HEK293 (cell line): ENCODE data around the gene ZNF408.

Experiments
- GFI1B ChIP-seq: fragments of 450-650 bp; formaldehyde crosslinking; IDR thresholded peaks from 2 replicates; pipeline ENCODE4 v1.5.1; 2016; ENCODE audit warnings: missing biosample characterization, missing genetic modification characterization
- INSM2 ChIP-seq: fragments of 450-650 bp; formaldehyde crosslinking; IDR thresholded peaks from 2 replicates; pipeline ENCODE4 v1.5.1; 2016; ENCODE audit warnings: missing biosample characterization, missing genetic modification characterization
- MZF1 ChIP-seq: fragments of 450-650 bp; formaldehyde crosslinking; IDR thresholded peaks from 2 replicates; pipeline ENCODE4 v1.5.1; 2017; ENCODE audit warnings: missing biosample characterization, missing genetic modification characterization, borderline replicate concordance
- PATZ1 ChIP-seq: fragments of 450-650 bp; formaldehyde crosslinking; IDR thresholded peaks from 2 replicates; pipeline ENCODE4 v1.5.1; 2016; ENCODE audit warnings: missing biosample characterization, missing genetic modification characterization
- PBX3 ChIP-seq: sonication (generic); formaldehyde crosslinking; IDR thresholded peaks from 2 replicates; pipeline ENCODE4 v1.8.1; 2022; ENCODE audit warnings: mild to moderate bottlenecking, moderate library complexity, missing genetic modification reagents
- PRDM1 ChIP-seq: fragments of 450-650 bp; formaldehyde crosslinking; IDR thresholded peaks from 2 replicates; pipeline ENCODE4; 2016; ENCODE audit warnings: missing biosample characterization, missing genetic modification characterization
- PRDM4 ChIP-seq: fragments of 450-650 bp; formaldehyde crosslinking; IDR thresholded peaks from 2 replicates; pipeline ENCODE4 v1.5.1; 2017; ENCODE audit warnings: missing biosample characterization, missing genetic modification characterization
- REST ChIP-seq: fragments of 450-650 bp; formaldehyde crosslinking; IDR thresholded peaks from 2 replicates; pipeline ENCODE4 v1.5.1; 2016; ENCODE audit warnings: missing biosample characterization, missing genetic modification characterization
- SP7 ChIP-seq: fragments of 450-650 bp; formaldehyde crosslinking; IDR thresholded peaks from 2 replicates; pipeline ENCODE4 v1.5.1; 2016; ENCODE audit warnings: missing biosample characterization, missing genetic modification characterization
- ZBTB7A ChIP-seq: fragments of 450-650 bp; formaldehyde crosslinking; IDR thresholded peaks from 2 replicates; pipeline ENCODE4 v1.5.1; 2016; ENCODE audit warnings: low read depth, missing biosample characterization, missing genetic modification characterization
- ZNF155 ChIP-seq: fragments of 450-650 bp; formaldehyde crosslinking; IDR thresholded peaks from 2 replicates; pipeline ENCODE4 v1.5.1; 2016; ENCODE audit warnings: missing biosample characterization, missing genetic modification characterization
- ZNF223 ChIP-seq: fragments of 450-650 bp; formaldehyde crosslinking; IDR thresholded peaks from 2 replicates; pipeline ENCODE4 v1.5.1; 2016; ENCODE audit warnings: missing biosample characterization, missing genetic modification characterization
- ZNF266 ChIP-seq: fragments of 450-650 bp; formaldehyde crosslinking; IDR thresholded peaks from 2 replicates; pipeline ENCODE4 v1.5.1; 2016; ENCODE audit warnings: missing biosample characterization, missing genetic modification characterization, low read depth
- ZNF426 ChIP-seq: fragments of 450-650 bp; formaldehyde crosslinking; IDR thresholded peaks from 2 replicates; pipeline ENCODE4 v1.5.1; 2017; ENCODE audit warnings: missing biosample characterization, missing genetic modification characterization, mild to moderate bottlenecking, inconsistent platforms, moderate library complexity
- ZNF561 ChIP-seq: fragments of 450-650 bp; IDR thresholded peaks from 2 replicates; pipeline ENCODE4 v1.5.1; 2018; ENCODE audit warnings: missing biosample characterization, missing genetic modification characterization, borderline replicate concordance
- ZSCAN16 ChIP-seq: fragments of 450-650 bp; formaldehyde crosslinking; IDR thresholded peaks from 2 replicates; pipeline ENCODE4 v1.5.1; 2016; ENCODE audit warnings: missing biosample characterization, missing genetic modification characterization
- TF ChIP-seq, protein P1 (sequence below): fragments of 450-650 bp; formaldehyde crosslinking; IDR thresholded peaks from 2 replicates; pipeline ENCODE4 v1.5.1; 2016; ENCODE audit warnings: missing biosample characterization, missing genetic modification characterization
- TF ChIP-seq, protein P2 (sequence below): fragments of 450-650 bp; formaldehyde crosslinking; IDR thresholded peaks from 2 replicates; pipeline ENCODE4 v1.5.1; 2016; ENCODE audit warnings: missing biosample characterization, missing genetic modification characterization
- TF ChIP-seq, protein P3 (sequence below): fragments of 450-650 bp; formaldehyde crosslinking; IDR thresholded peaks from 2 replicates; pipeline ENCODE4 v1.5.1; 2017; ENCODE audit warnings: missing biosample characterization, missing genetic modification characterization
- TF ChIP-seq, protein P4 (sequence below): IDR thresholded peaks from 2 replicates; pipeline ENCODE4 v1.6.1; 2011; ENCODE audit warnings: mild to moderate bottlenecking, low read depth, low read length, borderline replicate concordance

Gene ZNF408

DNA sequence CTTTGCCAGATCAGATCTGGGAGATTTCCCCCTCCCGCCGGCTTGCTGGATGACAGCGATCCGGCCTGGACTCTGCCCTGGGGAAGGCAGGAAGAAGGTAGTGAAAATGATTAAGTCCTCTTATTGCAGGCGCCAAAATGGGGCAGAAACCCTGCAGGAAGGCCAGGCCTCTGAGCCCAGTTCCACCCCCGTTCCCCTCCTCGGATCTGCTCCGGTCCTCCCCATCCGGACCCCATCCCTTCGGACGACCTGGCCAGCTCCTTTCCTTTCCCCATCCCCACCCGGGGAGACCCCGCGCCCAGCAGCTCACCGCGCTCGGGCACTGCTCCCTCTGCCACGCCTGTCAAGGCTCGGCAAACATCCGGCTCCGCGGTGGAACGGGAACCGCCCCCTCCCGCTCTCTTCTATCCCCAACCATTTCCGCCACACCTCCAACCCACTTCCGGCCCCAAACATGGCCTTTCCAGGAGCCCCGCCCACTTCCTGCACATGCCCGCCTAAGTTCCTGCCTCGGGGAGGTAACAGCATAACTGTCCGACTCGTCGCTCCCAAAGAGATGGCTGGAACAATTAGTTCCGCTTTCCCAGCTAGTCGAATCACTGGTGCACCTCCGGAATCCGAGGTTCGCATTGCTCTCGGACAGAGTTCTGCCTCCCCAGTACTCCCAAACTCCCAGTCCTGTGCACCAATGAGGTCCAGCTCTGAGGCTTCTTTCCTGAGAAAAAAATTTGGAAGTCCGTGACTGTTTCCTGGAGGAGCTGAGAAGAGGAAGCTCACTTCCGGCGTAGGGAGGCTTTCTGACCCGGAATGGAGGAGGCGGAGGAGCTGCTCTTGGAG is at the start of gene ZNF408, which contains the start of gene ARHGAP1 (continued):
- 0 out of 2 replicates have a peak, but pooled peaks have one; percentile 58 for TF ChIP-seq ZBTB7A (tag by site-specific recombination)
- no peak for TF ChIP-seq ZNF426 (tag by site-specific recombination)
- TF ChIP-seq INSM2 (tag by site-specific recombination) = peak; percentile 92
- TF ChIP-seq, protein P1, sequence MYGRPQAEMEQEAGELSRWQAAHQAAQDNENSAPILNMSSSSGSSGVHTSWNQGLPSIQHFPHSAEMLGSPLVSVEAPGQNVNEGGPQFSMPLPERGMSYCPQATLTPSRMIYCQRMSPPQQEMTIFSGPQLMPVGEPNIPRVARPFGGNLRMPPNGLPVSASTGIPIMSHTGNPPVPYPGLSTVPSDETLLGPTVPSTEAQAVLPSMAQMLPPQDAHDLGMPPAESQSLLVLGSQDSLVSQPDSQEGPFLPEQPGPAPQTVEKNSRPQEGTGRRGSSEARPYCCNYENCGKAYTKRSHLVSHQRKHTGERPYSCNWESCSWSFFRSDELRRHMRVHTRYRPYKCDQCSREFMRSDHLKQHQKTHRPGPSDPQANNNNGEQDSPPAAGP (tag by site-specific recombination) = peak; percentile 98
- TF ChIP-seq ZNF223 (tag by site-specific recombination) = no peak
- no peak for TF ChIP-seq ZNF266 (tag by site-specific recombination)
- TF ChIP-seq ZNF155 (tag by site-specific recombination) = no peak
- TF ChIP-seq, protein P2, sequence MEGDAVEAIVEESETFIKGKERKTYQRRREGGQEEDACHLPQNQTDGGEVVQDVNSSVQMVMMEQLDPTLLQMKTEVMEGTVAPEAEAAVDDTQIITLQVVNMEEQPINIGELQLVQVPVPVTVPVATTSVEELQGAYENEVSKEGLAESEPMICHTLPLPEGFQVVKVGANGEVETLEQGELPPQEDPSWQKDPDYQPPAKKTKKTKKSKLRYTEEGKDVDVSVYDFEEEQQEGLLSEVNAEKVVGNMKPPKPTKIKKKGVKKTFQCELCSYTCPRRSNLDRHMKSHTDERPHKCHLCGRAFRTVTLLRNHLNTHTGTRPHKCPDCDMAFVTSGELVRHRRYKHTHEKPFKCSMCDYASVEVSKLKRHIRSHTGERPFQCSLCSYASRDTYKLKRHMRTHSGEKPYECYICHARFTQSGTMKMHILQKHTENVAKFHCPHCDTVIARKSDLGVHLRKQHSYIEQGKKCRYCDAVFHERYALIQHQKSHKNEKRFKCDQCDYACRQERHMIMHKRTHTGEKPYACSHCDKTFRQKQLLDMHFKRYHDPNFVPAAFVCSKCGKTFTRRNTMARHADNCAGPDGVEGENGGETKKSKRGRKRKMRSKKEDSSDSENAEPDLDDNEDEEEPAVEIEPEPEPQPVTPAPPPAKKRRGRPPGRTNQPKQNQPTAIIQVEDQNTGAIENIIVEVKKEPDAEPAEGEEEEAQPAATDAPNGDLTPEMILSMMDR (tag by site-specific recombination) = no peak; the same call in 1 of the 2 replicates
- peak; percentile 20; the same call in 1 of the 2 replicates for TF ChIP-seq PRDM4 (tag by site-specific recombination)
- 0 out of 2 replicates have a peak, but pooled peaks have one; percentile 25 for TF ChIP-seq PRDM1 (tag by site-specific recombination)
- TF ChIP-seq, protein P3, sequence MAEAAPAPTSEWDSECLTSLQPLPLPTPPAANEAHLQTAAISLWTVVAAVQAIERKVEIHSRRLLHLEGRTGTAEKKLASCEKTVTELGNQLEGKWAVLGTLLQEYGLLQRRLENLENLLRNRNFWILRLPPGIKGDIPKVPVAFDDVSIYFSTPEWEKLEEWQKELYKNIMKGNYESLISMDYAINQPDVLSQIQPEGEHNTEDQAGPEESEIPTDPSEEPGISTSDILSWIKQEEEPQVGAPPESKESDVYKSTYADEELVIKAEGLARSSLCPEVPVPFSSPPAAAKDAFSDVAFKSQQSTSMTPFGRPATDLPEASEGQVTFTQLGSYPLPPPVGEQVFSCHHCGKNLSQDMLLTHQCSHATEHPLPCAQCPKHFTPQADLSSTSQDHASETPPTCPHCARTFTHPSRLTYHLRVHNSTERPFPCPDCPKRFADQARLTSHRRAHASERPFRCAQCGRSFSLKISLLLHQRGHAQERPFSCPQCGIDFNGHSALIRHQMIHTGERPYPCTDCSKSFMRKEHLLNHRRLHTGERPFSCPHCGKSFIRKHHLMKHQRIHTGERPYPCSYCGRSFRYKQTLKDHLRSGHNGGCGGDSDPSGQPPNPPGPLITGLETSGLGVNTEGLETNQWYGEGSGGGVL (tag by site-specific recombination) = no peak
- peak; percentile 81; the same call in 1 of the 2 replicates for TF ChIP-seq ZNF561 (tag by site-specific recombination)
- TF ChIP-seq, protein P4, sequence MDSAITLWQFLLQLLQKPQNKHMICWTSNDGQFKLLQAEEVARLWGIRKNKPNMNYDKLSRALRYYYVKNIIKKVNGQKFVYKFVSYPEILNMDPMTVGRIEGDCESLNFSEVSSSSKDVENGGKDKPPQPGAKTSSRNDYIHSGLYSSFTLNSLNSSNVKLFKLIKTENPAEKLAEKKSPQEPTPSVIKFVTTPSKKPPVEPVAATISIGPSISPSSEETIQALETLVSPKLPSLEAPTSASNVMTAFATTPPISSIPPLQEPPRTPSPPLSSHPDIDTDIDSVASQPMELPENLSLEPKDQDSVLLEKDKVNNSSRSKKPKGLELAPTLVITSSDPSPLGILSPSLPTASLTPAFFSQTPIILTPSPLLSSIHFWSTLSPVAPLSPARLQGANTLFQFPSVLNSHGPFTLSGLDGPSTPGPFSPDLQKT = peak; percentile 99
- peak; percentile 68; the same call in 1 of the 2 replicates for TF ChIP-seq GFI1B (tag by site-specific recombination)
- TF ChIP-seq PATZ1 (tag by site-specific recombination) = peak; percentile 89
- TF ChIP-seq PBX3 = peak; percentile 10; the same call in 1 of the 2 replicates
- TF ChIP-seq MZF1 (tag by site-specific recombination) = no peak
- no peak; the same call in 1 of the 2 replicates for TF ChIP-seq REST (tag by site-specific recombination)
- TF ChIP-seq ZSCAN16 (tag by site-specific recombination) = peak; percentile 99
- TF ChIP-seq SP7 (tag by site-specific recombination) = peak; percentile 93
